SH-SY5Y (cell line): ENCODE results near the gene GBP1.

Source experiments
- GATA2 ChIP-seq: IDR thresholded peaks from 2 replicates; pipeline ENCODE4 v1.6.1; 2011; ENCODE audit warnings: mild to moderate bottlenecking, low read depth, low read length
- GATA3 ChIP-seq: IDR thresholded peaks from 2 replicates; pipeline ENCODE4 v1.6.1; 2011; ENCODE audit warnings: low read depth, mild to moderate bottlenecking, low read length, moderate library complexity

GRCh38 chr1:89095737-89096136, 30.7 kb upstream of the GBP1 start:
- TF ChIP-seq GATA2 (no peak), GATA3 (no peak)
